T-helper 1 cell treated with Interleukin-12 subunit alpha and Interleukin-12 subunit beta and Interleukin-4 antibody, amounts not matched to agents 30 μg/mL and 1 μg/mL, for 36 hours (primary cell): ENCODE measurements around the gene DCAF5.

ENCODE experiments used
- H3K27ac Mint-ChIP-seq: one replicate; pipeline ENCODE4 v1.8.0; 2021; ENCODE audit warnings: mild to moderate bottlenecking, mixed read lengths
- H3K27me3 Mint-ChIP-seq: one replicate; pipeline ENCODE4 v1.8.0; 2021; ENCODE audit warnings: low read depth, mixed read lengths
- H3K36me3 Mint-ChIP-seq: one replicate; pipeline ENCODE4 v1.8.0; 2021; ENCODE audit warnings: low read depth, mixed read lengths
- H3K4me1 Mint-ChIP-seq: one replicate; pipeline ENCODE4 v1.8.0; 2021; ENCODE audit warnings: low read depth, mixed read lengths
- H3K4me3 Mint-ChIP-seq: one replicate; pipeline ENCODE4 v1.8.0; 2021; ENCODE audit warnings: mild to moderate bottlenecking, moderate library complexity, mixed read lengths
- H3K9me3 Mint-ChIP-seq: one replicate; pipeline ENCODE4 v1.8.0; 2021; ENCODE audit warnings: mixed read lengths

DCAF5 gene

GRCh38 chr14:69050240-69051184 lies 102.4 kb downstream of the DCAF5 start:
- Mint-ChIP-seq H3K4me3 (no peak overlapping the region), H3K9me3 (no peaks in the 10 kb centered on the region), H3K36me3 (peaks cover 27% of the 10 kb centered on the region), H3K27ac (no peak overlapping the region), H3K27me3 (no peaks in the 10 kb centered on the region), H3K4me1 (no peaks in the 10 kb centered on the region)

- Mint-ChIP-seq H3K9me3 (no peaks in the 10 kb centered on the region), H3K27ac (no peak overlapping the region), H3K4me3 (no peak overlapping the region), H3K36me3 (peaks cover 18% of the 10 kb centered on the region), H3K27me3 (no peaks in the 10 kb centered on the region), H3K4me1 (no peaks in the 10 kb centered on the region)
These were observed 103.2 kb downstream of the DCAF5 start for GRCh38 chr14:69049675-69050074.

- Mint-ChIP-seq H3K27ac (no peak overlapping the region), H3K4me3 (no peak overlapping the region), H3K9me3 (no peaks in the 10 kb centered on the region), H3K4me1 (no peaks in the 10 kb centered on the region), H3K27me3 (peaks cover 3% of the 10 kb centered on the region), H3K36me3 (peaks cover 9% of the 10 kb centered on the region)
These were observed 104.5 kb downstream of the DCAF5 start for GRCh38 chr14:69048456-69048855.

- H3K9me3 Mint-ChIP-seq: no peaks in the 10 kb centered on the region
- H3K4me1 Mint-ChIP-seq: no peaks in the 10 kb centered on the region
- H3K36me3 Mint-ChIP-seq: no peaks in the 10 kb centered on the region
- no peak overlapping the region for H3K27ac Mint-ChIP-seq
- no peak overlapping the region for H3K4me3 Mint-ChIP-seq
- peaks cover 15% of the 10 kb centered on the region for H3K27me3 Mint-ChIP-seq
These were observed 105.7 kb downstream of the DCAF5 start for GRCh38 chr14:69047255-69047654.

GRCh38 chr14:69046476-69046860 lies 106.5 kb downstream of the DCAF5 start:
- Mint-ChIP-seq H3K4me3 (no peak overlapping the region), H3K27me3 (peaks cover 23% of the 10 kb centered on the region), H3K4me1 (no peaks in the 10 kb centered on the region), H3K36me3 (no peaks in the 10 kb centered on the region), H3K9me3 (no peaks in the 10 kb centered on the region), H3K27ac (no peak overlapping the region)

GRCh38 chr14:69045857-69046475 lies 107.0 kb downstream of the DCAF5 start:
- Mint-ChIP-seq H3K36me3 (no peaks in the 10 kb centered on the region), H3K4me1 (no peaks in the 10 kb centered on the region), H3K4me3 (no peak overlapping the region), H3K27me3 (peaks cover 23% of the 10 kb centered on the region), H3K27ac (no peak overlapping the region), H3K9me3 (no peaks in the 10 kb centered on the region)

GRCh38 chr14:69044965-69045555 lies 107.9 kb downstream of the DCAF5 start:
- H3K4me3 Mint-ChIP-seq: no peak overlapping the region
- H3K4me1 Mint-ChIP-seq: no peaks in the 10 kb centered on the region
- H3K36me3 Mint-ChIP-seq: no peaks in the 10 kb centered on the region
- H3K27me3 Mint-ChIP-seq: peaks cover 26% of the 10 kb centered on the region
- no peak overlapping the region for H3K27ac Mint-ChIP-seq
- no peaks in the 10 kb centered on the region for H3K9me3 Mint-ChIP-seq

GRCh38 chr14:69044296-69044695 lies 108.6 kb downstream of the DCAF5 start:
- peaks cover 34% of the 10 kb centered on the region for H3K27me3 Mint-ChIP-seq
- H3K27ac Mint-ChIP-seq: no peak overlapping the region
- H3K36me3 Mint-ChIP-seq: no peaks in the 10 kb centered on the region
- no peaks in the 10 kb centered on the region for H3K9me3 Mint-ChIP-seq
- no peaks in the 10 kb centered on the region for H3K4me1 Mint-ChIP-seq
- H3K4me3 Mint-ChIP-seq: no peak overlapping the region

- Mint-ChIP-seq H3K4me1 (no peaks in the 10 kb centered on the region), H3K27ac (no peak overlapping the region), H3K27me3 (peaks cover 39% of the 10 kb centered on the region), H3K9me3 (no peaks in the 10 kb centered on the region), H3K36me3 (no peaks in the 10 kb centered on the region), H3K4me3 (no peak overlapping the region)
These were observed 109.2 kb downstream of the DCAF5 start for GRCh38 chr14:69043596-69044260.

- H3K27me3 Mint-ChIP-seq: peaks cover 43% of the 10 kb centered on the region
- no peaks in the 10 kb centered on the region for H3K9me3 Mint-ChIP-seq
- no peak overlapping the region for H3K27ac Mint-ChIP-seq
- H3K4me1 Mint-ChIP-seq: no peaks in the 10 kb centered on the region
- no peaks in the 10 kb centered on the region for H3K36me3 Mint-ChIP-seq
- no peak overlapping the region for H3K4me3 Mint-ChIP-seq
These were observed 110.0 kb downstream of the DCAF5 start for GRCh38 chr14:69042787-69043444.

- H3K9me3 Mint-ChIP-seq: no peaks in the 10 kb centered on the region
- H3K27me3 Mint-ChIP-seq: peaks cover 46% of the 10 kb centered on the region
- H3K4me3 Mint-ChIP-seq: no peak overlapping the region
- H3K4me1 Mint-ChIP-seq: no peaks in the 10 kb centered on the region
- no peaks in the 10 kb centered on the region for H3K36me3 Mint-ChIP-seq
- no peak overlapping the region for H3K27ac Mint-ChIP-seq
These were observed 110.6 kb downstream of the DCAF5 start for GRCh38 chr14:69042299-69042698.

- no peaks in the 10 kb centered on the region for H3K4me1 Mint-ChIP-seq
- H3K9me3 Mint-ChIP-seq: no peaks in the 10 kb centered on the region
- H3K27ac Mint-ChIP-seq: no peak overlapping the region
- peaks cover 52% of the 10 kb centered on the region for H3K27me3 Mint-ChIP-seq
- H3K4me3 Mint-ChIP-seq: no peak overlapping the region
- no peaks in the 10 kb centered on the region for H3K36me3 Mint-ChIP-seq
These were observed 111.1 kb downstream of the DCAF5 start for GRCh38 chr14:69041783-69042182.

GRCh38 chr14:69040353-69040752 lies 112.6 kb downstream of the DCAF5 start:
- Mint-ChIP-seq H3K36me3 (no peaks in the 10 kb centered on the region), H3K4me1 (no peaks in the 10 kb centered on the region), H3K27me3 (peaks cover 57% of the 10 kb centered on the region), H3K9me3 (no peaks in the 10 kb centered on the region), H3K4me3 (no peak overlapping the region), H3K27ac (no peak overlapping the region)

GRCh38 chr14:69039288-69039628 lies 113.7 kb downstream of the DCAF5 start:
- no peak overlapping the region for H3K27ac Mint-ChIP-seq
- H3K9me3 Mint-ChIP-seq: no peaks in the 10 kb centered on the region
- H3K4me3 Mint-ChIP-seq: no peak overlapping the region
- H3K36me3 Mint-ChIP-seq: no peaks in the 10 kb centered on the region
- H3K27me3 Mint-ChIP-seq: peaks cover 57% of the 10 kb centered on the region
- no peaks in the 10 kb centered on the region for H3K4me1 Mint-ChIP-seq
